ENCODE results near the gene ATM. TPM values are rescaled to one million over a fixed set of nuclear protein-coding genes. Genes with fewer than 3 reads are reported as not detected.

The ATM gene, protein sequence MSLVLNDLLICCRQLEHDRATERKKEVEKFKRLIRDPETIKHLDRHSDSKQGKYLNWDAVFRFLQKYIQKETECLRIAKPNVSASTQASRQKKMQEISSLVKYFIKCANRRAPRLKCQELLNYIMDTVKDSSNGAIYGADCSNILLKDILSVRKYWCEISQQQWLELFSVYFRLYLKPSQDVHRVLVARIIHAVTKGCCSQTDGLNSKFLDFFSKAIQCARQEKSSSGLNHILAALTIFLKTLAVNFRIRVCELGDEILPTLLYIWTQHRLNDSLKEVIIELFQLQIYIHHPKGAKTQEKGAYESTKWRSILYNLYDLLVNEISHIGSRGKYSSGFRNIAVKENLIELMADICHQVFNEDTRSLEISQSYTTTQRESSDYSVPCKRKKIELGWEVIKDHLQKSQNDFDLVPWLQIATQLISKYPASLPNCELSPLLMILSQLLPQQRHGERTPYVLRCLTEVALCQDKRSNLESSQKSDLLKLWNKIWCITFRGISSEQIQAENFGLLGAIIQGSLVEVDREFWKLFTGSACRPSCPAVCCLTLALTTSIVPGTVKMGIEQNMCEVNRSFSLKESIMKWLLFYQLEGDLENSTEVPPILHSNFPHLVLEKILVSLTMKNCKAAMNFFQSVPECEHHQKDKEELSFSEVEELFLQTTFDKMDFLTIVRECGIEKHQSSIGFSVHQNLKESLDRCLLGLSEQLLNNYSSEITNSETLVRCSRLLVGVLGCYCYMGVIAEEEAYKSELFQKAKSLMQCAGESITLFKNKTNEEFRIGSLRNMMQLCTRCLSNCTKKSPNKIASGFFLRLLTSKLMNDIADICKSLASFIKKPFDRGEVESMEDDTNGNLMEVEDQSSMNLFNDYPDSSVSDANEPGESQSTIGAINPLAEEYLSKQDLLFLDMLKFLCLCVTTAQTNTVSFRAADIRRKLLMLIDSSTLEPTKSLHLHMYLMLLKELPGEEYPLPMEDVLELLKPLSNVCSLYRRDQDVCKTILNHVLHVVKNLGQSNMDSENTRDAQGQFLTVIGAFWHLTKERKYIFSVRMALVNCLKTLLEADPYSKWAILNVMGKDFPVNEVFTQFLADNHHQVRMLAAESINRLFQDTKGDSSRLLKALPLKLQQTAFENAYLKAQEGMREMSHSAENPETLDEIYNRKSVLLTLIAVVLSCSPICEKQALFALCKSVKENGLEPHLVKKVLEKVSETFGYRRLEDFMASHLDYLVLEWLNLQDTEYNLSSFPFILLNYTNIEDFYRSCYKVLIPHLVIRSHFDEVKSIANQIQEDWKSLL (N-terminal part only)
- polyA plus RNA-seq (2012; ENCODE audit: low read depth, missing spikeins) = 25.7 TPM

DNA sequence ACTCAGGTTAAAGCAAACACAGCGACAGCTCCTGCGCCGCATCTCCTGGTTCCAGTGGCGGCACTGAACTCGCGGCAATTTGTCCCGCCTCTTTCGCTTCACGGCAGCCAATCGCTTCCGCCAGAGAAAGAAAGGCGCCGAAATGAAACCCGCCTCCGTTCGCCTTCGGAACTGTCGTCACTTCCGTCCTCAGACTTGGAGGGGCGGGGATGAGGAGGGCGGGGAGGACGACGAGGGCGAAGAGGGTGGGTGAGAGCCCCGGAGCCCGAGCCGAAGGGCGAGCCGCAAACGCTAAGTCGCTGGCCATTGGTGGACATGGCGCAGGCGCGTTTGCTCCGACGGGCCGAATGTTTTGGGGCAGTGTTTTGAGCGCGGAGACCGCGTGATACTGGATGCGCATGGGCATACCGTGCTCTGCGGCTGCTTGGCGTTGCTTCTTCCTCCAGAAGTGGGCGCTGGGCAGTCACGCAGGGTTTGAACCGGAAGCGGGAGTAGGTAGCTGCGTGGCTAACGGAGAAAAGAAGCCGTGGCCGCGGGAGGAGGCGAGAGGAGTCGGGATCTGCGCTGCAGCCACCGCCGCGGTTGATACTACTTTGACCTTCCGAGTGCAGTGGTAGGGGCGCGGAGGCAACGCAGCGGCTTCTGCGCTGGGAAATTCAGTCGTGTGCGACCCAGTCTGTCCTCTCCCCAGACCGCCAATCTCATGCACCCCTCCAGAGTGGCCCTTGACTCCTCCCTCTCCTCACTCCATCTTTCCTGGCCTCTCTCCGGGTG lies at the start of gene ATM, which contains the start of gene NPAT:
Gene ATM (plus strand): TSS at position 494 of the 774 bp plus-strand sequence. CDS start 4,558 bp downstream, outside the sequence.
Gene NPAT (minus strand): TSS at position 65 of the 774 bp plus-strand sequence. CDS start 102 bp downstream, outside the sequence.
- DNase-seq (ENCODE audit: insufficient read length, low spot score) (peak; percentile 57), FAIRE-seq (peak; percentile 99)
- TF ChIP-seq POLR2A (IDR thresholded peaks at IDR 0.05; ENCODE audit: low read depth, low read length) (peak; percentile 80), TAF1 (IDR thresholded peaks at IDR 0.05; ENCODE audit: low read depth, low read length) (peak; percentile 89), PAX5 (IDR thresholded peaks at IDR 0.05; ENCODE audit: insufficient read depth, low read length, severe bottlenecking) (peak; percentile 9), POLR2AphosphoS5 (IDR thresholded peaks at IDR 0.05; ENCODE audit: low read depth, low read length) (peak; percentile 74; the same call in 1 of the 2 replicates), SPI1 (IDR thresholded peaks at IDR 0.05; ENCODE audit: low read depth, low read length) (peak; percentile 34; the same call in 1 of the 2 replicates), POU2F2 (IDR thresholded peaks at IDR 0.05; ENCODE audit: low read depth, low read length) (peak; percentile 69; the same call in 1 of the 2 replicates)

DNA sequence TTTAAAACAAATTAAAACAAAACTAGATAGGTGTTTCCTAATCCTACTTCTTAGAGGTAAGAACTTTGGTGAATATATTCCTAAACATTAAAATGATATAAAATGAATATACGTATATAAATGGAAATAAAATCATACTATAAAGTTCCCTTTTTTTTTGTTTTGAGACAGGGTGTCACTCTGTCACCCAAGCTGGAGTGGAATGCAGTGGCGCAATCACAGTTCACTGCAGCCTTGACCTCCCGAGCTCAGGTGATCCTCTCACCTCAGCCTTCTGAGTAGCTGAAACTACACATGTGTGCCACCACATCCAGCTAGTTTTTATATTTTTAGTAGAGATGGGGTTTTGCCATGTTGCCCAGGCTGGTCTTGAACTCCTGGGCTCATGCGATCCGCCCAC lies 45.3 kb upstream of the ATM start:
- TF ChIP-seq PAX5 (IDR thresholded peaks at IDR 0.05; ENCODE audit: insufficient read depth, low read length, severe bottlenecking) = no peak
- TF ChIP-seq POU2F2 (IDR thresholded peaks at IDR 0.05; ENCODE audit: low read depth, low read length) = no peak
- no peak for TF ChIP-seq POLR2AphosphoS5 (IDR thresholded peaks at IDR 0.05; ENCODE audit: low read depth, low read length)
- no peak for TF ChIP-seq TAF1 (IDR thresholded peaks at IDR 0.05; ENCODE audit: low read depth, low read length)
- TF ChIP-seq POLR2A (IDR thresholded peaks at IDR 0.05; ENCODE audit: low read depth, low read length) = no peak
- no peak for TF ChIP-seq SPI1 (IDR thresholded peaks at IDR 0.05; ENCODE audit: low read depth, low read length)
- FAIRE-seq (no peak), DNase-seq (ENCODE audit: insufficient read length, low spot score) (no peak)

- TF ChIP-seq POLR2A (IDR thresholded peaks at IDR 0.05; ENCODE audit: low read depth, low read length) (no peak), TAF1 (IDR thresholded peaks at IDR 0.05; ENCODE audit: low read depth, low read length) (no peak), SPI1 (IDR thresholded peaks at IDR 0.05; ENCODE audit: low read depth, low read length) (no peak), PAX5 (IDR thresholded peaks at IDR 0.05; ENCODE audit: insufficient read depth, low read length, severe bottlenecking) (no peak), POU2F2 (IDR thresholded peaks at IDR 0.05; ENCODE audit: low read depth, low read length) (no peak), POLR2AphosphoS5 (IDR thresholded peaks at IDR 0.05; ENCODE audit: low read depth, low read length) (no peak)
- DNase-seq (ENCODE audit: insufficient read length, low spot score) (no peak), FAIRE-seq (no peak)
Measured at GRCh38 chr11:108193725-108194124, 29.1 kb upstream of the ATM start.

- DNase-seq (ENCODE audit: insufficient read length, low spot score) = no peak
- no peak for FAIRE-seq
- TF ChIP-seq POU2F2 (IDR thresholded peaks at IDR 0.05; ENCODE audit: low read depth, low read length) = no peak
- no peak for TF ChIP-seq POLR2AphosphoS5 (IDR thresholded peaks at IDR 0.05; ENCODE audit: low read depth, low read length)
- TF ChIP-seq SPI1 (IDR thresholded peaks at IDR 0.05; ENCODE audit: low read depth, low read length) = no peak
- no peak for TF ChIP-seq POLR2A (IDR thresholded peaks at IDR 0.05; ENCODE audit: low read depth, low read length)
- TF ChIP-seq TAF1 (IDR thresholded peaks at IDR 0.05; ENCODE audit: low read depth, low read length) = no peak
- TF ChIP-seq PAX5 (IDR thresholded peaks at IDR 0.05; ENCODE audit: insufficient read depth, low read length, severe bottlenecking) = no peak
Measured at GRCh38 chr11:108196901-108197300, 26.0 kb upstream of the ATM start.

GRCh38 chr11:108197351-108197750 lies 25.5 kb upstream of the ATM start:
- DNase-seq (ENCODE audit: insufficient read length, low spot score) (no peak), FAIRE-seq (no peak)
- TF ChIP-seq POU2F2 (IDR thresholded peaks at IDR 0.05; ENCODE audit: low read depth, low read length) (no peak), PAX5 (IDR thresholded peaks at IDR 0.05; ENCODE audit: insufficient read depth, low read length, severe bottlenecking) (no peak), POLR2AphosphoS5 (IDR thresholded peaks at IDR 0.05; ENCODE audit: low read depth, low read length) (no peak), POLR2A (IDR thresholded peaks at IDR 0.05; ENCODE audit: low read depth, low read length) (no peak), TAF1 (IDR thresholded peaks at IDR 0.05; ENCODE audit: low read depth, low read length) (no peak), SPI1 (IDR thresholded peaks at IDR 0.05; ENCODE audit: low read depth, low read length) (no peak)

DNA sequence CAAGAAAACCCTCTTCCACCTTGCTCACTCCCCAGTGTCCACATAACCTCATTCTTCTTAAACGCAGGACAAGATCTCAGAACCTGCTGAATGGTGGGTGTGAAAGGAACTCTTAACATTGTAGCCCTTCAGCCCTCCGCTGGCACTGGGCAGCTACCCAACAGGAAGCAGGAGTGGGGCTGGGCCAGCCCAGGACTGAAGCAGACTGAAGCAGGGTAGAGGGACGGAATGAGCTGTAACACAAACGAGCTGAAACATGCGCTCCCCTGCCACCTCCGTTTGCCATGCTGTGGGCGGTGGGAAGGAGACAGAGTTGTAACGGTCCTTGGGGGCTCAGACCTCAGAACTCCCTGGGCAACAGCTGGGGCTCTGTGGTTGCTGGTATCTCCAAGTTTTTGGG lies 24.0 kb upstream of the ATM start:
- no peak for TF ChIP-seq POU2F2 (IDR thresholded peaks at IDR 0.05; ENCODE audit: low read depth, low read length)
- TF ChIP-seq POLR2AphosphoS5 (IDR thresholded peaks at IDR 0.05; ENCODE audit: low read depth, low read length) = no peak
- no peak for TF ChIP-seq POLR2A (IDR thresholded peaks at IDR 0.05; ENCODE audit: low read depth, low read length)
- TF ChIP-seq SPI1 (IDR thresholded peaks at IDR 0.05; ENCODE audit: low read depth, low read length) = no peak
- no peak for TF ChIP-seq PAX5 (IDR thresholded peaks at IDR 0.05; ENCODE audit: insufficient read depth, low read length, severe bottlenecking)
- TF ChIP-seq TAF1 (IDR thresholded peaks at IDR 0.05; ENCODE audit: low read depth, low read length) = no peak
- FAIRE-seq = no peak
- no peak for DNase-seq (ENCODE audit: insufficient read length, low spot score)

GRCh38 chr11:108199446-108200321 lies 23.2 kb upstream of the ATM start:
- DNase-seq (ENCODE audit: insufficient read length, low spot score) (no peak), FAIRE-seq (peak; percentile 91)
- no peak for TF ChIP-seq TAF1 (IDR thresholded peaks at IDR 0.05; ENCODE audit: low read depth, low read length)
- TF ChIP-seq SPI1 (IDR thresholded peaks at IDR 0.05; ENCODE audit: low read depth, low read length) = 0 out of 2 replicates have a peak, but pooled peaks have one; percentile 13
- peak; percentile 37 for TF ChIP-seq POU2F2 (IDR thresholded peaks at IDR 0.05; ENCODE audit: low read depth, low read length)
- TF ChIP-seq POLR2AphosphoS5 (IDR thresholded peaks at IDR 0.05; ENCODE audit: low read depth, low read length) = no peak
- peak; percentile 66 for TF ChIP-seq POLR2A (IDR thresholded peaks at IDR 0.05; ENCODE audit: low read depth, low read length)
